ENCODE measurements around the gene ARHGAP11B.
"Not testable (repeated sequence)": the region's sequence is repeated elsewhere in the genome, so short reads cannot be mapped to it uniquely, and the experiment has no call there.

Gene ARHGAP11B

GRCh38 chr15:30625436-30626193 lies at the start of gene ARHGAP11B:
ARHGAP11B (plus strand) TSS chr15:30626128.
- DNase-seq: peak; percentile 93

GRCh38 chr15:30579394-30579970 lies 46.4 kb upstream of the ARHGAP11B start:
- not testable (repeated sequence) for DNase-seq

GRCh38 chr15:30580716-30581115 lies 45.2 kb upstream of the ARHGAP11B start:
- DNase-seq: not testable (repeated sequence)

GRCh38 chr15:30598953-30599352 lies 27.0 kb upstream of the ARHGAP11B start:
- not testable (repeated sequence) for DNase-seq

- DNase-seq: not testable (repeated sequence)
Observed at GRCh38 chr15:30603796-30604195, 22.1 kb upstream of the ARHGAP11B start, which contains the start of gene GOLGA8H. GOLGA8H (plus strand) TSS chr15:30604028; CDS start chr15:30604126, 98 bp downstream.

- DNase-seq: not testable (repeated sequence)
Observed at GRCh38 chr15:30612271-30612670, 13.7 kb upstream of the ARHGAP11B start.

GRCh38 chr15:30621342-30621741 lies 4.6 kb upstream of the ARHGAP11B start:
- not testable (repeated sequence) for DNase-seq

- DNase-seq: not testable (repeated sequence)
Observed at GRCh38 chr15:30626194-30626565, 252 bp downstream of the ARHGAP11B start.

GRCh38 chr15:30626632-30627031 lies 704 bp downstream of the ARHGAP11B start:
- DNase-seq: not testable (repeated sequence)

- no peak for DNase-seq
Observed at GRCh38 chr15:30650012-30650929, 24.3 kb downstream of the ARHGAP11B start.

- not testable (repeated sequence) for DNase-seq
Observed at GRCh38 chr15:30661154-30661553, 35.2 kb downstream of the ARHGAP11B start.

- DNase-seq: not testable (repeated sequence)
Observed at GRCh38 chr15:30669621-30670020, 43.7 kb downstream of the ARHGAP11B start.

GRCh38 chr15:30670056-30670455 lies 44.1 kb downstream of the ARHGAP11B start:
- DNase-seq: no peak

- no peak for DNase-seq
Observed at GRCh38 chr15:30671309-30671708, 45.4 kb downstream of the ARHGAP11B start.

GRCh38 chr15:30675126-30675525 lies 49.2 kb downstream of the ARHGAP11B start:
- DNase-seq: no peak

GRCh38 chr15:30675891-30676290 lies 50.0 kb downstream of the ARHGAP11B start:
- not testable (repeated sequence) for DNase-seq

GRCh38 chr15:30680997-30681396 lies 55.1 kb downstream of the ARHGAP11B start:
- not testable (repeated sequence) for DNase-seq

GRCh38 chr15:30685709-30686285 lies 59.9 kb downstream of the ARHGAP11B start:
- DNase-seq: not testable (repeated sequence)

GRCh38 chr15:30686651-30687050 lies 60.7 kb downstream of the ARHGAP11B start:
- DNase-seq: not testable (repeated sequence)

All from CD4-positive, alpha-beta T cell treated with Interferon gamma for 1 hour (primary cell).